IMR-90 (cell line): Measurements from ENCODE around the gene URI1. TPM values are rescaled to one million over a fixed set of nuclear protein-coding genes. Genes with fewer than 3 reads are reported as not detected.

Source experiments
- ATAC-seq: fragments of 200-7000 bp; cut with Tn5 transposase; 2 replicates; pipeline ENCODE4 v1.9.1; 2020; ENCODE audit warnings: low read depth, mild to moderate bottlenecking, moderate library complexity
- BruUV-seq: library from RNA; stranded (reverse); fragments of 400-500 nt; replicated peaks from 2 replicates; lab custom pipeline; 2021; lab: Mats Ljungman, UMichigan
- CTCF ChIA-PET: fragments of 300-600 bp; formaldehyde crosslinking; extraction: SDS; loops from one replicate; lab custom pipeline; 2021; ENCODE audit warnings: antibody characterized with exemption; lab: Yijun Ruan, JAX
- POLR2A ChIA-PET: fragments of 300-600 bp; sonication (Branson Sonifier 250); formaldehyde crosslinking; loops from one replicate; lab custom pipeline; 2022; ENCODE audit warnings: antibody characterized with exemption; ENCODE audit not compliant: unreplicated experiment; lab: Charles Lee
- DNase-seq: peaks from one replicate; pipeline ENCODE4 v3.0.0; 2013
- H2AFZ ChIP-seq: replicated peaks from 2 replicates; pipeline ENCODE3; 2013; ENCODE audit warnings: low read length, mild to moderate bottlenecking; ENCODE audit not compliant: poor library complexity
- H2AK5ac ChIP-seq: 2 replicates; pipeline ENCODE4 v1.6.1; 2013; ENCODE audit warnings: low read depth, low read length, inconsistent platforms
- H2AK9ac ChIP-seq: replicated peaks from 2 replicates; pipeline ENCODE3; 2013; ENCODE audit warnings: mild to moderate bottlenecking, low read depth, low read length, moderate library complexity; ENCODE audit not compliant: poor library complexity
- H2BK120ac ChIP-seq: 2 replicates; pipeline ENCODE4 v1.6.1; 2013; ENCODE audit warnings: low read depth, low read length, inconsistent platforms
- H2BK15ac ChIP-seq: 3 replicates; pipeline ENCODE4 v1.6.1; 2013; ENCODE audit warnings: low read depth, low read length, inconsistent platforms
- H2BK20ac ChIP-seq: 2 replicates; pipeline ENCODE4 v1.6.1; 2013; ENCODE audit warnings: low read depth, mild to moderate bottlenecking, inconsistent platforms, low read length, moderate library complexity
- H2BK5ac ChIP-seq: 2 replicates; pipeline ENCODE4 v1.6.1; 2013; ENCODE audit warnings: mild to moderate bottlenecking, low read depth, low read length, inconsistent platforms; ENCODE audit not compliant: poor library complexity, severe bottlenecking
- H3K14ac ChIP-seq: replicated peaks from 2 replicates; pipeline ENCODE4 v1.6.1; 2013; ENCODE audit warnings: low read depth, low read length, inconsistent platforms
- H3K18ac ChIP-seq: 2 replicates; pipeline ENCODE4 v1.6.1; 2013; ENCODE audit warnings: low read depth, low read length, control low read depth
- H3K23ac ChIP-seq: 2 replicates; pipeline ENCODE4 v1.6.1; 2013; ENCODE audit warnings: low read depth, low read length, inconsistent platforms
- H3K27ac ChIP-seq: 2 replicates; pipeline ENCODE4 v1.5.1; 2013; ENCODE audit warnings: mild to moderate bottlenecking, control low read depth, low read length; ENCODE audit not compliant: insufficient read depth
- H3K27me3 ChIP-seq: 2 replicates; pipeline ENCODE4 v1.6.1; 2013; ENCODE audit warnings: low read length; ENCODE audit not compliant: control insufficient read depth, insufficient read depth
- H3K36me3 ChIP-seq: 2 replicates; pipeline ENCODE4 v1.6.1; 2013; ENCODE audit warnings: low read length, mixed read lengths; ENCODE audit not compliant: control insufficient read depth, insufficient read depth
- H3K4ac ChIP-seq: 2 replicates; pipeline ENCODE4 v1.6.1; 2013; ENCODE audit warnings: low read depth, low read length, inconsistent platforms
- H3K4me1 ChIP-seq: 2 replicates; pipeline ENCODE4 v1.6.1; 2013; ENCODE audit warnings: low read length, mixed read lengths; ENCODE audit not compliant: control insufficient read depth, insufficient read depth
- H3K4me2 ChIP-seq: 2 replicates; pipeline ENCODE4 v1.6.1; 2013; ENCODE audit warnings: low read depth, mild to moderate bottlenecking, control low read depth, low read length, moderate library complexity
- H3K4me3 ChIP-seq: 2 replicates; pipeline ENCODE4 v1.5.1; 2013; ENCODE audit warnings: low read depth, mild to moderate bottlenecking, control low read depth, low read length, moderate library complexity; ENCODE audit not compliant: insufficient read depth
- H3K56ac ChIP-seq: 2 replicates; pipeline ENCODE4 v1.6.1; 2013; ENCODE audit warnings: low read length, inconsistent platforms; ENCODE audit not compliant: insufficient read depth; ENCODE audit errors: extremely low read depth
- H3K79me1 ChIP-seq, 2 experiments: 2 replicates each; pipeline ENCODE4 v1.6.1; 2013; ENCODE audit warnings: low read length in 2 of 2, inconsistent platforms in 1 of 2, low read depth in 1 of 2
- H3K9ac ChIP-seq: 2 replicates; pipeline ENCODE4 v1.6.1; 2013; ENCODE audit warnings: low read depth, low read length, control low read depth
- H3K9me1 ChIP-seq: 2 replicates; pipeline ENCODE4 v1.6.1; 2013; ENCODE audit warnings: low read length, inconsistent platforms; ENCODE audit not compliant: insufficient read depth
- H3K9me3 ChIP-seq: 2 replicates; pipeline ENCODE4 v1.6.1; 2013; ENCODE audit warnings: low read length; ENCODE audit not compliant: control insufficient read depth, insufficient read depth
- H4K20me1 ChIP-seq: 2 replicates; pipeline ENCODE4 v1.6.1; 2013; ENCODE audit warnings: low read length, inconsistent platforms; ENCODE audit not compliant: insufficient read depth
- H4K5ac ChIP-seq: 2 replicates; pipeline ENCODE4 v1.6.1; 2013; ENCODE audit warnings: mild to moderate bottlenecking, low read depth, low read length, control low read depth
- H4K8ac ChIP-seq, 2 experiments: 2 replicates each; pipeline ENCODE4 v1.6.1; 2013; ENCODE audit warnings: low read depth in 2 of 2, low read length in 2 of 2, control low read depth in 1 of 2, inconsistent platforms in 1 of 2
- H4K91ac ChIP-seq: 2 replicates; pipeline ENCODE4 v1.6.1; 2013; ENCODE audit warnings: low read depth, low read length, inconsistent platforms; ENCODE audit not compliant: insufficient read depth
- BHLHE40 ChIP-seq: fragments of 150-350 bp; IDR thresholded peaks from 2 replicates; pipeline ENCODE4 v1.6.1; 2016; ENCODE audit warnings: mild to moderate bottlenecking, low read depth, low read length
- CEBPB ChIP-seq: IDR thresholded peaks from 2 replicates; pipeline ENCODE4 v1.6.1; 2012; ENCODE audit warnings: low read depth, low read length, improper control_type of control experiment
- CHD1 ChIP-seq: IDR thresholded peaks from 2 replicates; pipeline ENCODE4 v1.6.1; 2012; ENCODE audit warnings: low read depth, low read length, improper control_type of control experiment
- CTCF ChIP-seq: conservative IDR thresholded peaks from 2 replicates; pipeline ENCODE4 v1.5.1; 2012; ENCODE audit warnings: mild to moderate bottlenecking, low read depth, low read length, improper control_type of control experiment
- ELK1 ChIP-seq: fragments of 150-350 bp; IDR thresholded peaks from 2 replicates; pipeline ENCODE4 v1.6.1; 2016; ENCODE audit warnings: low read depth, mild to moderate bottlenecking, low read length, moderate library complexity, borderline replicate concordance
- FOS ChIP-seq: fragments of 150-350 bp; IDR thresholded peaks from 2 replicates; pipeline ENCODE4 v1.6.1; 2016; ENCODE audit warnings: low read depth, low read length
- MAFK ChIP-seq: IDR thresholded peaks from 2 replicates; pipeline ENCODE4 v1.6.1; 2012; ENCODE audit warnings: low read depth, low read length, improper control_type of control experiment
- POLR2A ChIP-seq: IDR thresholded peaks from 2 replicates; pipeline ENCODE4 v1.6.1; 2012; ENCODE audit warnings: mild to moderate bottlenecking, low read depth, low read length
- RCOR1 ChIP-seq: IDR thresholded peaks from 2 replicates; pipeline ENCODE4 v1.6.1; 2012; ENCODE audit warnings: mild to moderate bottlenecking, low read length, improper control_type of control experiment; ENCODE audit not compliant: insufficient replicate concordance
- RFX5 ChIP-seq: IDR thresholded peaks from 2 replicates; pipeline ENCODE4 v1.8.0; 2012; ENCODE audit warnings: low read depth, mild to moderate bottlenecking, low read length, moderate library complexity
- SMC3 ChIP-seq: fragments of 150-350 bp; IDR thresholded peaks from 2 replicates; pipeline ENCODE4 v1.6.1; 2016; ENCODE audit warnings: low read depth, mild to moderate bottlenecking, antibody characterized with exemption, low read length, moderate library complexity
- WGBS, 2 experiments: methylation state at CpG; one replicate each; pipeline versions ENCODE4 v1.1.5 to v1.1.7; 2013; ENCODE audit warnings: missing lambda C conversion rate in 2 of 2; ENCODE audit not compliant: insufficient read length in 1 of 2; ENCODE audit errors: extremely low coverage in 2 of 2; 5-methylcytosine and 5-hydroxymethylcytosine counted together
- dilution Hi-C: fragments of 300-500 bp; cut with HindIII; formaldehyde crosslinking; loops from one replicate; pipeline ENCODE4 v1.14.3; 2018; ENCODE audit warnings: low sequenced_read_pairs; ENCODE audit not compliant: unreplicated experiment
- in situ Hi-C: fragments of 300-500 bp; cut with MboI; formaldehyde crosslinking; loops from 3 replicates; pipeline ENCODE4 v1.14.3; 2019; ENCODE audit warnings: low sequenced_read_pairs, inconsistent platforms, mixed read lengths
- intact Hi-C: fragments of 100-400 bp; cut with micrococcal nuclease; formaldehyde crosslinking; loops from 2 replicates; pipeline ENCODE4 v1.10.0; 2022
- polyA plus RNA-seq, 3 experiments: library from polyadenylated mRNA; depleted of rRNA; stranded (reverse); fragments of >200 nt; gene quantifications; 2 replicates each; pipeline ENCODE4 v1.2.3, GENCODE V29; 2012; ENCODE audit warnings: low replicate concordance in 1 of 3
- total RNA-seq: library from RNA; depleted of rRNA; stranded (reverse); fragments of >200 nt; gene quantifications from 2 replicates; pipeline ENCODE4 v1.2.3, GENCODE V29; 2012

The URI1 gene
- total and polyA plus RNA-seq, 2 of the 4 experiments (the other 2 are of a cell fraction), result 43.2 to 45.3 TPM

DNA sequence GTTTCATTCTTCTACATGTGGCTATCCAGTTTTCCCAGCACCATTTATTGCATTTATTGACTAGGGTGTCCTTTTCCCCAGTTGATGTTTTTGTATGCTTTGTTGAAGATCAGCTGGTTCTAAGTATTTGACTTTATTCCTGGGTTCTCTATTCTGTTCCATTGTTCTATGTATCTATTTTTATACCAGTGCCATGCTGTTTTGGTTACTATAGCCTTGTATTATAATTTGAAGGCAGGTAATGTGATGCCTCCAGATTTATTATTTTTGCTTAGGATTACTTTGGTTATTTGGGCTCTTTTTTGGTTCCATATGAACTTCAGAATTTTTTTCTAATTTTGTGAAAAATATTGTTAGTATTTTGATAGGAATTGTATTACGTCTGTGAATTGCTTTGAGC is 80.6 kb downstream of the URI1 start:
- Histone ChIP-seq H3K4me1 (no peaks in the 10 kb centered on the region), H4K20me1 (no peaks in the 10 kb centered on the region), H3K18ac (no peak overlapping the region), H2BK120ac (no peak overlapping the region), H3K4me3 (no peak overlapping the region), H3K27me3 (no peaks in the 10 kb centered on the region), H2AK9ac (no peak overlapping the region), H4K5ac (no peak overlapping the region), H3K4ac (no peak overlapping the region), H3K9me3 (no peaks in the 10 kb centered on the region), H3K9ac (no peak overlapping the region), H2AFZ (no peak overlapping the region), H3K36me3 (no peaks in the 10 kb centered on the region; the same call in 1 of the 2 replicates), H2BK20ac (no peak overlapping the region), H3K9me1 (no peaks in the 10 kb centered on the region), H4K91ac (no peak overlapping the region), H3K23ac (no peak overlapping the region), H3K56ac (no peak overlapping the region), H2BK15ac (no peak overlapping the region), H3K27ac (no peak overlapping the region), H3K4me2 (no peak overlapping the region), H3K14ac (no peak overlapping the region), H3K79me1 (peaks cover 0 to 4% of the 10 kb centered on the region in 2 experiments; a peak in 1 of 4 replicates), H2AK5ac (no peak overlapping the region), H2BK5ac (no peak overlapping the region), H4K8ac (no peak overlapping the region)
- ChIA-PET CTCF (no interaction called here), POLR2A (no interaction called here)
- no TSS peak for BruUV-seq
- TF ChIP-seq POLR2A, result no peak
- no peak for TF ChIP-seq RFX5
- TF ChIP-seq ELK1, result no peak
- TF ChIP-seq RCOR1, result no peak
- no peak for TF ChIP-seq FOS
- no peak for TF ChIP-seq CHD1
- TF ChIP-seq BHLHE40, result no peak
- no peak for TF ChIP-seq SMC3
- TF ChIP-seq MAFK, result no peak
- TF ChIP-seq CTCF, result no peak
- no peak for TF ChIP-seq CEBPB
- dilution Hi-C loops (no loop called here), in situ Hi-C loops (no loop called here), intact Hi-C loops (no loop called here)
- DNase-seq, result no peak
- no CpG with 5 or more reads among the region's 1 CpG for WGBS, 2 experiments
- ATAC-seq, result no peak
